B cell (primary cell): ENCODE results near the gene NFKBIL1. TPM values are rescaled to one million over a fixed set of nuclear protein-coding genes. Genes with fewer than 3 reads are reported as not detected.
A peak's percentile ranks its signal among the peaks of the same experiment; 100 is the strongest.

Experiments used
- ATAC-seq: fragments of 200-7000 bp; cut with Tn5 transposase; one replicate; pipeline ENCODE4 v1.10.0; 2021; ENCODE audit warnings: low read depth, mild to moderate bottlenecking, moderate number of reproducible peaks, moderate library complexity
- CTCF ChIA-PET: fragments of 350-600 bp; sonication (Branson Sonifier 250); formaldehyde crosslinking; loops from one replicate; lab custom pipeline; 2021; ENCODE audit warnings: antibody characterized with exemption, inconsistent platforms; lab: Charles Lee
- POLR2A ChIA-PET: fragments of 350-600 bp; sonication (Branson Sonifier 250); formaldehyde crosslinking; loops from one replicate; lab custom pipeline; 2021; ENCODE audit warnings: antibody characterized with exemption; lab: Charles Lee
- DNase-seq: peaks from one replicate; pipeline ENCODE4 v3.0.0; 2013
- H2AFZ ChIP-seq: 2 replicates; pipeline ENCODE4 v1.6.1; 2012; ENCODE audit warnings: mild to moderate bottlenecking, low read depth, low read length; ENCODE audit not compliant: insufficient read depth, poor library complexity, severe bottlenecking
- H3K27ac ChIP-seq, 2 donors: 1 replicate in 1 of 2; 2 replicates in 1 of 2; pipeline ENCODE4 v1.5.1; 2012 to 2013; ENCODE audit warnings: low read length in 2 of 2, mild to moderate bottlenecking in 2 of 2, moderate library complexity in 1 of 2
- H3K27me3 ChIP-seq, 4 experiments: fragments of 200-600 bp in 1 of 4; sonication (generic) in 1 of 4; replicated peaks in 1 of 4; 1 replicate in 2 of 4; 2 replicates in 2 of 4; pipeline versions ENCODE4 v1.6.1 to v1.7.0; 2013 to 2016; ENCODE audit warnings: low read length in 3 of 4, mild to moderate bottlenecking in 2 of 4, mixed read lengths in 1 of 4, moderate library complexity in 1 of 4; ENCODE audit not compliant: insufficient read depth in 4 of 4, control insufficient read depth in 3 of 4; ENCODE audit errors: control extremely low read depth in 1 of 4
- H3K36me3 ChIP-seq, 2 experiments: replicated peaks in 1 of 2; 1 replicate in 1 of 2; 2 replicates in 1 of 2; pipeline versions ENCODE4 v1.6.1 to v1.7.1; 2013; ENCODE audit warnings: low read length in 1 of 2; ENCODE audit not compliant: insufficient read depth in 2 of 2, control insufficient read depth in 1 of 2; ENCODE audit errors: control extremely low read depth in 1 of 2, extremely low read depth in 1 of 2
- H3K4me1 ChIP-seq, 2 donors: fragments of 200-600 bp in 1 of 2; sonication (generic) in 1 of 2; 1 replicate in 1 of 2; 2 replicates in 1 of 2; pipeline versions ENCODE4 v1.5.1 to v1.6.1; 2013 to 2017; ENCODE audit warnings: low read length in 2 of 2; ENCODE audit not compliant: control insufficient read depth in 2 of 2, insufficient read depth in 2 of 2
- H3K4me2 ChIP-seq: replicated peaks from 2 replicates; pipeline ENCODE3; 2012; ENCODE audit warnings: mild to moderate bottlenecking, low read depth, low read length; ENCODE audit not compliant: poor library complexity, severe bottlenecking
- H3K4me3 ChIP-seq, 5 experiments: fragments of 200-600 bp in 1 of 5; sonication (generic) in 1 of 5; 1 replicate in 3 of 5; 2 replicates in 2 of 5; pipeline versions ENCODE4 v1.5.1 to v1.7.0; 2011 to 2016; ENCODE audit warnings: low read length in 4 of 5, mild to moderate bottlenecking in 4 of 5, low read depth in 2 of 5, control low read depth in 1 of 5, moderate library complexity in 1 of 5; ENCODE audit not compliant: insufficient read depth in 1 of 5; ENCODE audit errors: control extremely low read depth in 1 of 5, extremely low read depth in 1 of 5
- H3K79me2 ChIP-seq: fragments of 200-600 bp; sonication (generic); one replicate; pipeline ENCODE4 v1.6.0; 2016; ENCODE audit warnings: low read length; ENCODE audit not compliant: control insufficient read depth, insufficient read depth
- H3K9ac ChIP-seq: fragments of 200-600 bp; sonication (generic); 2 replicates; pipeline ENCODE4 v1.6.1; 2017; ENCODE audit warnings: mild to moderate bottlenecking, low read length, moderate library complexity
- H3K9me3 ChIP-seq, 3 donors: one replicate each; pipeline versions ENCODE4 v1.6.1 to v1.7.1; 2013; ENCODE audit warnings: low read length in 2 of 3; ENCODE audit not compliant: control insufficient read depth in 2 of 3, insufficient read depth in 1 of 3; ENCODE audit errors: control extremely low read depth in 1 of 3
- H4K20me1 ChIP-seq: 2 replicates; pipeline ENCODE4 v1.6.0; 2012; ENCODE audit warnings: mild to moderate bottlenecking, low read length; ENCODE audit not compliant: insufficient read depth, control insufficient read depth, poor library complexity, severe bottlenecking
- H3K27ac Mint-ChIP-seq: one replicate; pipeline ENCODE4 v1.8.0; 2021; ENCODE audit warnings: mixed read lengths
- H3K27me3 Mint-ChIP-seq: one replicate; pipeline ENCODE4 v1.8.0; 2021; ENCODE audit warnings: mixed read lengths
- H3K4me1 Mint-ChIP-seq: one replicate; pipeline ENCODE4 v1.8.0; 2021; ENCODE audit warnings: mixed read lengths
- H3K4me3 Mint-ChIP-seq: one replicate; pipeline ENCODE4 v1.8.0; 2021; ENCODE audit warnings: mixed read lengths
- H3K9me3 Mint-ChIP-seq: one replicate; pipeline ENCODE4 v1.8.0; 2022; ENCODE audit warnings: mixed read lengths; ENCODE audit not compliant: insufficient read depth
- EZH2 ChIP-seq: IDR thresholded peaks from 2 replicates; pipeline ENCODE4 v1.6.1; 2012; ENCODE audit warnings: borderline replicate concordance, low read depth, mild to moderate bottlenecking, moderate library complexity, low read length; ENCODE audit not compliant: insufficient read depth, poor library complexity, severe bottlenecking
- WGBS: methylation state at CpG from one replicate; pipeline ENCODE4 v1.1.5; 2013; ENCODE audit warnings: missing lambda C conversion rate; ENCODE audit not compliant: insufficient coverage; 5-methylcytosine and 5-hydroxymethylcytosine counted together
- intact Hi-C: fragments of 100-400 bp; cut with micrococcal nuclease; formaldehyde crosslinking; loops from one replicate; pipeline ENCODE4 v1.10.0; 2022
- polyA plus RNA-seq: library from polyadenylated mRNA; depleted of rRNA; stranded (reverse); fragments of >200 nt; gene quantifications from 2 replicates; pipeline ENCODE4 v1.2.3, GENCODE V29; 2012
- total RNA-seq, 2 donors: library from RNA; stranded (reverse); fragments of 120-200 nt in 1 of 2; gene quantifications; 1 replicate in 1 of 2; 2 replicates in 1 of 2; pipeline versions ENCODE4 v1.2.3 to v1.2.4, GENCODE V29; 2013 to 2022
- TF ChIP-seq, protein P1 (sequence below): fragments of 200-600 bp; IDR thresholded peaks from one replicate; pipeline ENCODE4 v1.8.0; 2022; ENCODE audit warnings: antibody characterized with exemption, mild to moderate bottlenecking

Gene NFKBIL1
- total and polyA plus RNA-seq, 2 donors (not counting 1 experiment from before 2014, with no cell fraction given) = 10.3 to 18.4 TPM

GRCh38 chr6:31576897-31577578, 29.6 kb downstream of the NFKBIL1 start:
- H3K9me3 Mint-ChIP-seq = no peaks in the 10 kb centered on the region
- Histone ChIP-seq H3K4me3 (peak overlapping the region; percentile 74 to 87 (median 77)), H4K20me1 (peaks cover 33% of the 10 kb centered on the region), H3K9me3 (no peaks in the 10 kb centered on the region), H3K4me2 (peak overlapping the region; percentile 88), H3K9ac (peak overlapping the region; percentile 74), H2AFZ (no peak overlapping the region), H3K79me2 (peaks cover 93% of the 10 kb centered on the region), H3K27ac (peak overlapping the region; percentile 77 to 89), H3K36me3 (peaks cover 2 to 43% of the 10 kb centered on the region in 2 experiments), H3K27me3 (no peaks in the 10 kb centered on the region), H3K4me1 (peaks cover 66 to 86% of the 10 kb centered on the region in 2 donors)
- WGBS = 75% methylated on average over 15 of the region's 19 CpGs
- H3K27ac Mint-ChIP-seq = peak overlapping the region; percentile 93
- peak overlapping the region; percentile 89 for H3K4me3 Mint-ChIP-seq
- H3K27me3 Mint-ChIP-seq = no peaks in the 10 kb centered on the region
- TF ChIP-seq, protein P1, sequence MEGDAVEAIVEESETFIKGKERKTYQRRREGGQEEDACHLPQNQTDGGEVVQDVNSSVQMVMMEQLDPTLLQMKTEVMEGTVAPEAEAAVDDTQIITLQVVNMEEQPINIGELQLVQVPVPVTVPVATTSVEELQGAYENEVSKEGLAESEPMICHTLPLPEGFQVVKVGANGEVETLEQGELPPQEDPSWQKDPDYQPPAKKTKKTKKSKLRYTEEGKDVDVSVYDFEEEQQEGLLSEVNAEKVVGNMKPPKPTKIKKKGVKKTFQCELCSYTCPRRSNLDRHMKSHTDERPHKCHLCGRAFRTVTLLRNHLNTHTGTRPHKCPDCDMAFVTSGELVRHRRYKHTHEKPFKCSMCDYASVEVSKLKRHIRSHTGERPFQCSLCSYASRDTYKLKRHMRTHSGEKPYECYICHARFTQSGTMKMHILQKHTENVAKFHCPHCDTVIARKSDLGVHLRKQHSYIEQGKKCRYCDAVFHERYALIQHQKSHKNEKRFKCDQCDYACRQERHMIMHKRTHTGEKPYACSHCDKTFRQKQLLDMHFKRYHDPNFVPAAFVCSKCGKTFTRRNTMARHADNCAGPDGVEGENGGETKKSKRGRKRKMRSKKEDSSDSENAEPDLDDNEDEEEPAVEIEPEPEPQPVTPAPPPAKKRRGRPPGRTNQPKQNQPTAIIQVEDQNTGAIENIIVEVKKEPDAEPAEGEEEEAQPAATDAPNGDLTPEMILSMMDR = no peak
- no peak for TF ChIP-seq EZH2
- intact Hi-C loops = loop anchor here (1.0 kb wide), 1 partner anchor 9 kb away; no protein-coding TSS in a partner anchor
- ChIA-PET CTCF (interaction anchor here (0.7 to 35.3 kb wide), 7 partner anchors 8 to 353 kb away, joined by 3 to 2241 read pairs (median 8); partner anchors contain the start of genes ATP6V1G2, LST1, LTA and NCR3), POLR2A (interaction anchor here (0.5 to 42.6 kb wide), 8 partner anchors 8 to 1049 kb away, joined by 3 to 1450 read pairs (median 8); partner anchors contain the start of genes ATP6V1G2, LST1, LTA and LTB)
- DNase-seq (peak; percentile 38), ATAC-seq (no peak)
- H3K4me1 Mint-ChIP-seq = peaks cover 85% of the 10 kb centered on the region

DNA sequence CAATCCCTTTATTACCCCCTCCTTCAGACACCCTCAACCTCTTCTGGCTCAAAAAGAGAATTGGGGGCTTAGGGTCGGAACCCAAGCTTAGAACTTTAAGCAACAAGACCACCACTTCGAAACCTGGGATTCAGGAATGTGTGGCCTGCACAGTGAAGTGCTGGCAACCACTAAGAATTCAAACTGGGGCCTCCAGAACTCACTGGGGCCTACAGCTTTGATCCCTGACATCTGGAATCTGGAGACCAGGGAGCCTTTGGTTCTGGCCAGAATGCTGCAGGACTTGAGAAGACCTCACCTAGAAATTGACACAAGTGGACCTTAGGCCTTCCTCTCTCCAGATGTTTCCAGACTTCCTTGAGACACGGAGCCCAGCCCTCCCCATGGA, 30.2 kb downstream of the NFKBIL1 start:
- Histone ChIP-seq H2AFZ (no peak overlapping the region), H3K9me3 (no peaks in the 10 kb centered on the region), H3K27me3 (no peaks in the 10 kb centered on the region), H3K4me2 (peak overlapping the region; percentile 88), H3K36me3 (peaks cover 2 to 43% of the 10 kb centered on the region in 2 experiments), H3K4me1 (peaks cover 66 to 83% of the 10 kb centered on the region in 2 donors), H4K20me1 (peaks cover 33% of the 10 kb centered on the region), H3K4me3 (peak overlapping the region in 2 of 5 experiments; percentile 74 to 85), H3K79me2 (peaks cover 93% of the 10 kb centered on the region), H3K27ac (peak overlapping the region; percentile 7 to 89), H3K9ac (peak overlapping the region; percentile 74)
- ChIA-PET POLR2A (interaction anchor here (0.5 to 42.6 kb wide), 6 partner anchors 7 to 1050 kb away, joined by 3 to 1450 read pairs (median 10); partner anchors contain the start of genes ATP6V1G2, LST1, LTA and LTB), CTCF (interaction anchor here (1.1 to 35.3 kb wide), 4 partner anchors 18 to 253 kb away, joined by 3 to 2241 read pairs (median 559); partner anchors contain the start of genes ATP6V1G2, LST1, LTA and NCR3)
- ATAC-seq (no peak), DNase-seq (no peak)
- WGBS = 88% methylated on average over 1 of the region's 3 CpGs
- peak overlapping the region; percentile 93 for H3K27ac Mint-ChIP-seq
- H3K27me3 Mint-ChIP-seq = no peaks in the 10 kb centered on the region
- H3K4me3 Mint-ChIP-seq = peak overlapping the region; percentile 89
- intact Hi-C loops = no loop called here
- H3K9me3 Mint-ChIP-seq = no peaks in the 10 kb centered on the region
- TF ChIP-seq, protein P1 = no peak
- TF ChIP-seq EZH2 = no peak
- H3K4me1 Mint-ChIP-seq = peaks cover 85% of the 10 kb centered on the region
